Endodermal cell (in vitro differentiated cells): Measurements from ENCODE around the gene ADH1A. TPM values are rescaled to one million over a fixed set of nuclear protein-coding genes. Genes with fewer than 3 reads are reported as not detected.

ENCODE experiments used
- DNase-seq: peaks from one replicate; pipeline ENCODE4 v3.0.0-alpha.2; 2017
- H3K27ac ChIP-seq: 2 replicates; pipeline ENCODE4 v1.5.1; 2013; ENCODE audit warnings: mild to moderate bottlenecking, low read depth, low read length, moderate library complexity
- H3K27me3 ChIP-seq: 2 replicates; pipeline ENCODE4 v1.6.1; 2013; ENCODE audit warnings: mild to moderate bottlenecking, low read length, moderate library complexity; ENCODE audit not compliant: insufficient read depth, control insufficient read depth, poor library complexity, severe bottlenecking
- H3K36me3 ChIP-seq: 2 replicates; pipeline ENCODE4 v1.7.0; 2013; ENCODE audit warnings: mild to moderate bottlenecking, low read length, moderate library complexity; ENCODE audit not compliant: control insufficient read depth, insufficient read depth
- H3K4me1 ChIP-seq: one replicate; pipeline ENCODE4 v1.7.0; 2013; ENCODE audit warnings: low read length; ENCODE audit not compliant: control insufficient read depth, insufficient read depth
- H3K4me3 ChIP-seq: 2 replicates; pipeline ENCODE4 v1.5.1; 2013; ENCODE audit warnings: mild to moderate bottlenecking, low read length, moderate library complexity
- H3K9ac ChIP-seq: 2 replicates; pipeline ENCODE4 v1.6.1; 2013; ENCODE audit warnings: mild to moderate bottlenecking, low read length, moderate library complexity; ENCODE audit not compliant: poor library complexity, severe bottlenecking; ENCODE audit errors: extremely low read depth
- H3K9me3 ChIP-seq: 2 replicates; pipeline ENCODE4 v1.6.1; 2013; ENCODE audit warnings: mild to moderate bottlenecking, low read length, moderate library complexity; ENCODE audit not compliant: control insufficient read depth
- H3K27ac Mint-ChIP-seq: 2 replicates; pipeline ENCODE4 v1.8.0; 2020; ENCODE audit warnings: mixed read lengths
- H3K27me3 Mint-ChIP-seq: 2 replicates; pipeline ENCODE4 v1.8.0; 2021; ENCODE audit warnings: mild to moderate bottlenecking, mixed read lengths; ENCODE audit not compliant: insufficient read depth
- H3K36me3 Mint-ChIP-seq: 2 replicates; pipeline ENCODE4 v1.8.0; 2020; ENCODE audit warnings: low read depth, mixed read lengths
- H3K4me1 Mint-ChIP-seq: 2 replicates; pipeline ENCODE4 v1.8.0; 2020; ENCODE audit warnings: mixed read lengths
- H3K4me3 Mint-ChIP-seq: 2 replicates; pipeline ENCODE4 v1.8.0; 2020; ENCODE audit warnings: mild to moderate bottlenecking, moderate library complexity, mixed read lengths
- H3K9me3 Mint-ChIP-seq: 2 replicates; pipeline ENCODE4 v1.8.0; 2020; ENCODE audit warnings: mild to moderate bottlenecking, mixed read lengths
- WGBS, 2 experiments: methylation state at CpG; one replicate each; pipeline versions ENCODE4 v1.1.5 to v1.1.7; 2013; ENCODE audit warnings: missing lambda C conversion rate in 2 of 2, mixed read lengths in 1 of 2; ENCODE audit not compliant: insufficient coverage in 1 of 2, insufficient read length in 1 of 2; 5-methylcytosine and 5-hydroxymethylcytosine counted together
- total RNA-seq, 2 donors: library from RNA; stranded (reverse); fragmentation: NEBNext Ultra II Directional in 1 of 2; extraction: Animal tissue kit (Norgen Biotek cat#: 25700) in 1 of 2; gene quantifications; 2 replicates in 1 of 2; 3 replicates in 1 of 2; pipeline ENCODE4 v1.2.1, GENCODE V29; 2021
- TF ChIP-seq, protein P1 (sequence below): fragments of 200-600 bp; sonication (generic); conservative IDR thresholded peaks from 2 replicates; pipeline ENCODE4 v1.5.0; 2021; ENCODE audit warnings: antibody characterized with exemption, mild to moderate bottlenecking

The ADH1A gene
- total RNA-seq, 2 donors from 2014 or later, result not detected

DNA sequence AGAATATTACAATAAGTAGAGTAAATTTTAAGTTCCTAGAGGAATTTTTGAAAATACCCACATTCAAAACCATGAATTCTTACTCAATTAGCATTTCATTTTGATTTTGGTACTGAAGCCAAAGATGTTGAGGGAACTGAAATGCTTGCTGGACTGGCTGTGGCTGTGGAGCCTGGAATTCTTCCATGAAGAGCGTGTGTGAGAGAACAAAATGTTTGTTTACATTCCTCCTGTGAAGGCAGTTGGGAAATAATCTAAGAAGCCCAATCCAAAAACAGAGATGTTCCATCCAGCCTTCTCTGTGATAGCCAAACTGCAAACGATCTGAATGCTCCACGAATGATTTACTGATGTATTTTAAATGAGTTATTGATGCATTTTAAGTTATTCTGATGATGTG lies 34.2 kb upstream of the ADH1A start:
- H3K4me3 Mint-ChIP-seq, result no peak overlapping the region
- TF ChIP-seq, protein P1, sequence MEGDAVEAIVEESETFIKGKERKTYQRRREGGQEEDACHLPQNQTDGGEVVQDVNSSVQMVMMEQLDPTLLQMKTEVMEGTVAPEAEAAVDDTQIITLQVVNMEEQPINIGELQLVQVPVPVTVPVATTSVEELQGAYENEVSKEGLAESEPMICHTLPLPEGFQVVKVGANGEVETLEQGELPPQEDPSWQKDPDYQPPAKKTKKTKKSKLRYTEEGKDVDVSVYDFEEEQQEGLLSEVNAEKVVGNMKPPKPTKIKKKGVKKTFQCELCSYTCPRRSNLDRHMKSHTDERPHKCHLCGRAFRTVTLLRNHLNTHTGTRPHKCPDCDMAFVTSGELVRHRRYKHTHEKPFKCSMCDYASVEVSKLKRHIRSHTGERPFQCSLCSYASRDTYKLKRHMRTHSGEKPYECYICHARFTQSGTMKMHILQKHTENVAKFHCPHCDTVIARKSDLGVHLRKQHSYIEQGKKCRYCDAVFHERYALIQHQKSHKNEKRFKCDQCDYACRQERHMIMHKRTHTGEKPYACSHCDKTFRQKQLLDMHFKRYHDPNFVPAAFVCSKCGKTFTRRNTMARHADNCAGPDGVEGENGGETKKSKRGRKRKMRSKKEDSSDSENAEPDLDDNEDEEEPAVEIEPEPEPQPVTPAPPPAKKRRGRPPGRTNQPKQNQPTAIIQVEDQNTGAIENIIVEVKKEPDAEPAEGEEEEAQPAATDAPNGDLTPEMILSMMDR, result no peak
- WGBS, 2 experiments, result 91% methylated on average over 3 of the region's 3 CpGs; no CpG with 5 or more reads in 1 of the 2 experiments

DNA sequence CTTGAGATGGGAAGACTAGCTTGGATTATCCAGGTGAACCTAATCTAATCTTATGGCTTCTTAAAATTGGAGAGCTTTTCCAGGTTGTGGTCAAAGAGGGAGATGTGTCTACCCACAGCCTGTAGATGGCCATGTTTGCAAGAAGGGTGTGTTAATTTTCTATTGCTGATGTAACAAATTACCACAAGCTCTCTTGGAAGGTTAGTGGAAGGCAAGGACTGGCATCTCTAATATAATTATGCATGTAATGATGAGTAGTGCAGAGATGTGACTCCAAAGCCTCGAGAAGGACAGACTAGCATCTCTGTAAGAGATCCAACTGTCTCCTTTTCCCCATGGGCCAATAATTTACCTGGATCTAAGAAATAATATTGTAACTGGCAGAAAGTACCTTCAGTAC lies 33.6 kb upstream of the ADH1A start:
- H3K9ac ChIP-seq, result no peak overlapping the region
- Mint-ChIP-seq H3K27me3 (peaks cover 32% of the 10 kb centered on the region), H3K9me3 (peaks cover 25% of the 10 kb centered on the region), H3K4me3 (no peak overlapping the region), H3K36me3 (no peaks in the 10 kb centered on the region), H3K27ac (no peak overlapping the region), H3K4me1 (no peaks in the 10 kb centered on the region)
- H3K36me3 ChIP-seq, result no peaks in the 10 kb centered on the region
- H3K4me3 ChIP-seq, result no peak overlapping the region
- 80 to 86% methylated on average over 1 of the region's 1 CpG for WGBS, 2 experiments
- H3K27ac ChIP-seq, result no peak overlapping the region
- H3K9me3 ChIP-seq, result peaks cover 32% of the 10 kb centered on the region
- peaks cover 38% of the 10 kb centered on the region for H3K27me3 ChIP-seq
- TF ChIP-seq, protein P1, result no peak
- no peak for DNase-seq
- no peaks in the 10 kb centered on the region for H3K4me1 ChIP-seq

More for the DNA sequence above, 34.2 kb upstream of the ADH1A start:
- peaks cover 44% of the 10 kb centered on the region for H3K27me3 ChIP-seq
- DNase-seq, result no peak
- no peaks in the 10 kb centered on the region for H3K4me1 ChIP-seq
- peaks cover 31% of the 10 kb centered on the region for H3K9me3 Mint-ChIP-seq
- H3K9me3 ChIP-seq, result peaks cover 38% of the 10 kb centered on the region
- H3K9ac ChIP-seq, result no peak overlapping the region
- H3K4me1 Mint-ChIP-seq, result no peaks in the 10 kb centered on the region
- H3K27ac Mint-ChIP-seq, result no peak overlapping the region
- H3K27me3 Mint-ChIP-seq, result peaks cover 38% of the 10 kb centered on the region
- H3K27ac ChIP-seq, result no peak overlapping the region
- no peaks in the 10 kb centered on the region for H3K36me3 ChIP-seq
- no peak overlapping the region for H3K4me3 ChIP-seq
- H3K36me3 Mint-ChIP-seq, result no peaks in the 10 kb centered on the region

DNA sequence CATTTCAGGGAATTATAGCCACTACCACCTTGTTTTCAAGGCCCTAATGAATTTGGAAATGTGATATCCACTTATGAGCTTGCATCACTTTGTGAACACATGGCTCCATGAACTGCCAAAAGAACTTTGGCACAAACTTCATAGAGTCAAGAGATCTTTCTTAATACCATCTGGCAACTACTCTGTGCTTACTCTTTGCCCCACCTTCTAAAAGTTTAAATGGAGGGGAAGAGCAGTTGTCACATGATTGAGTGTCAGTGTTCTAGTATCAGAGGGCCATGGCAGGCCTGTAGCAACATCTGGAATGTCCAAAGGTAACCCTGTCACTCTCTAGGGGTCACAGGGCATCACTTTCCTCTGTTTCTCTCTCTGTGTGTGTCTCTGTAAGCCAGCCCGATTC lies 33.0 kb upstream of the ADH1A start:
- Mint-ChIP-seq H3K27ac (no peak overlapping the region), H3K27me3 (peaks cover 30% of the 10 kb centered on the region), H3K9me3 (peaks cover 23% of the 10 kb centered on the region), H3K36me3 (no peaks in the 10 kb centered on the region), H3K4me1 (no peaks in the 10 kb centered on the region), H3K4me3 (no peak overlapping the region)
- WGBS, 2 experiments, result 89% methylated on average over 1 of the region's 1 CpG; no CpG with 5 or more reads in 1 of the 2 experiments
- Histone ChIP-seq H3K4me3 (no peak overlapping the region), H3K9ac (no peak overlapping the region), H3K4me1 (no peaks in the 10 kb centered on the region), H3K36me3 (no peaks in the 10 kb centered on the region), H3K27ac (no peak overlapping the region), H3K9me3 (peaks cover 29% of the 10 kb centered on the region), H3K27me3 (peaks cover 34% of the 10 kb centered on the region)
- DNase-seq, result no peak
- TF ChIP-seq, protein P1, result no peak
